ENCODE data around the gene SLIT3. TPM values are rescaled to one million over a fixed set of nuclear protein-coding genes. Genes with fewer than 3 reads are reported as not detected.

The SLIT3 gene
- total RNA-seq, 1 donor from 2014 or later: 3.2 TPM

DNA sequence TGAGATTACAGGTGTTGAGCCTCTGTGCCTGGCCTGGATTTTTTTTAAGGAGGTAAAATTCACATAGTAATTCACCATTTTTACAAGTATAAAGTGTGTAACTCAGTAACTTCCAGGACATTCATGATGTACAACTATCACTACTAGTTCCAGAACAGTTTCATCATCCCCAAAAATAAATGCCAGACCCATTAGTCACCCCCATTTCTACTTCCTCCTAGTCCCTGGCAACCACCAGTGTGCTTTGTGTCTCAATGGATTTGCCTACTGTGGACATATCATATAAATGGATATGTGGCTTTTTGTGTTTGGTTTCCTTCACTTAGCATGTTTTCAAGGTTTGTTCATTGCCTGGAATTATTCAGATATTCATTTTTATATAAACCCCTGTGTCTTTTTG, 649.3 kb downstream of the SLIT3 start:
- TF ChIP-seq, protein P1, sequence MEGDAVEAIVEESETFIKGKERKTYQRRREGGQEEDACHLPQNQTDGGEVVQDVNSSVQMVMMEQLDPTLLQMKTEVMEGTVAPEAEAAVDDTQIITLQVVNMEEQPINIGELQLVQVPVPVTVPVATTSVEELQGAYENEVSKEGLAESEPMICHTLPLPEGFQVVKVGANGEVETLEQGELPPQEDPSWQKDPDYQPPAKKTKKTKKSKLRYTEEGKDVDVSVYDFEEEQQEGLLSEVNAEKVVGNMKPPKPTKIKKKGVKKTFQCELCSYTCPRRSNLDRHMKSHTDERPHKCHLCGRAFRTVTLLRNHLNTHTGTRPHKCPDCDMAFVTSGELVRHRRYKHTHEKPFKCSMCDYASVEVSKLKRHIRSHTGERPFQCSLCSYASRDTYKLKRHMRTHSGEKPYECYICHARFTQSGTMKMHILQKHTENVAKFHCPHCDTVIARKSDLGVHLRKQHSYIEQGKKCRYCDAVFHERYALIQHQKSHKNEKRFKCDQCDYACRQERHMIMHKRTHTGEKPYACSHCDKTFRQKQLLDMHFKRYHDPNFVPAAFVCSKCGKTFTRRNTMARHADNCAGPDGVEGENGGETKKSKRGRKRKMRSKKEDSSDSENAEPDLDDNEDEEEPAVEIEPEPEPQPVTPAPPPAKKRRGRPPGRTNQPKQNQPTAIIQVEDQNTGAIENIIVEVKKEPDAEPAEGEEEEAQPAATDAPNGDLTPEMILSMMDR (IDR thresholded peaks at IDR 0.05; ENCODE audit: unreplicated experiment): no peak
- no peak overlapping the region for H3K27ac Mint-ChIP-seq (ENCODE audit: unreplicated experiment)

DNA sequence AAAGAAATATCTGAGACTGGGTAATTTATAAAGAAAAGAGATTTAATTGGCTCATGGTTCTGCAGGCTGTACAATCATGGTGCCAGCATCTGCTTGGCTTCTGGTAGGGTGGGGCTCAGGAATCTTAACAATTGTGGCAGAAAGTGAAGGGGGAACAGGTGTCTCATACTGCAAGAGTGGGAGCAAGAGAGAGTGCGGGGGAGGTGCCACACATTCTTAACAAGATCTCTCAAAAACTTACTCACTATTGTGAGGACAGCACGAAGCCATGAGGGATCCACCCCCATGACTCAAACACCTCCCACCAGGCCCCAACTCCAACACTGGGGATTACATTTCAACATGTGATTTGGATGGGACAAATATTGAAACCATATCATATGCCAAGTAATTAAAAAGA, 651.6 kb downstream of the SLIT3 start:
- Mint-ChIP-seq H3K27me3 (ENCODE audit: unreplicated experiment) (no peaks in the 10 kb centered on the region), H3K4me3 (ENCODE audit: unreplicated experiment) (no peak overlapping the region), H3K4me1 (ENCODE audit: unreplicated experiment) (peaks cover 10% of the 10 kb centered on the region), H3K27ac (ENCODE audit: unreplicated experiment) (no peak overlapping the region), H3K9me3 (ENCODE audit: unreplicated experiment) (peaks cover 4% of the 10 kb centered on the region), H3K36me3 (ENCODE audit: low read depth, unreplicated experiment) (peaks cover 3% of the 10 kb centered on the region)
- TF ChIP-seq, protein P1 (IDR thresholded peaks at IDR 0.05; ENCODE audit: unreplicated experiment): no peak
- DNase-seq (ENCODE audit: low spot score): no peak

More for the DNA sequence above, 649.3 kb downstream of the SLIT3 start:
- peaks cover 15% of the 10 kb centered on the region for H3K4me1 Mint-ChIP-seq (ENCODE audit: unreplicated experiment)
- no peak for DNase-seq (ENCODE audit: low spot score)
- H3K36me3 Mint-ChIP-seq (ENCODE audit: low read depth, unreplicated experiment): no peaks in the 10 kb centered on the region
- no peaks in the 10 kb centered on the region for H3K27me3 Mint-ChIP-seq (ENCODE audit: unreplicated experiment)
- no peak overlapping the region for H3K4me3 Mint-ChIP-seq (ENCODE audit: unreplicated experiment)
- no peaks in the 10 kb centered on the region for H3K9me3 Mint-ChIP-seq (ENCODE audit: unreplicated experiment)

DNA sequence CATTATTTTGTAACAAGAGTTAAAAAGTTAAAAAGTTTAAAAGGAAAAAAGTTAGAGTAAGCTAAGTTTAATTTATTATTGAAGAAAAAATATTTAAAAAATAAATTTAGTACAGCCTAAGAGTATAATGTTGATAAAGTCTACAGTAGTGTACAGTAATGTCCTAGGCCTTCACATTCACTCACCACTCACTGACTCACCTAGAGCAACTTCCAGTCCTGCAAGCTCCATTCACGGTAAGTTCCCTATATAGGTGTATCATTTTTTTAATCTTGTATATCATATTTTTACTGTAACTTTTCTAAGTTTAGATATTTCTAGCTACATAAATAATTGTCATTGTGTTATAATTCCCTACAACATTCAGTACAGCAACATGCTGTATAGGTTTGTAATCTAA, 652.4 kb downstream of the SLIT3 start:
- Mint-ChIP-seq H3K27ac (ENCODE audit: unreplicated experiment) (no peak overlapping the region), H3K4me3 (ENCODE audit: unreplicated experiment) (no peak overlapping the region)

DNA sequence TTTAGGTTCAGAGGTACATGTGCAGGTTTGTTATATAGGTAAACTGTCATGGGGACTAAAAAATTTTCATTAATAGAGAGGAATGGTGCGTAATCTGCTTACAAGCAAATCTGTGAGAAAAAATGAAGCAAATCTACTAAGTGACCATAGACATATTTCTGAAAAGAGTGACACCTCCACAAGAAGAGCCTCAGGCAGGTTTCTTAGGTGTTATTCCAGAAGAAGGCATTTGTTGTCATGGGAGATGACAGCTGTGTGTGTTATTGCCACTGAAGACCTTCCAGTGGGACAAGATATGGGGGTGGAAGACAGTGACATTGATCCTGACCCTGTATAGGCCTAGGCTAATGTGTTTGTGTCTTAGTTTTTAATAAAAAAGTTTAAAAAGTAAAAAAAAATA, 652.9 kb downstream of the SLIT3 start:
- DNase-seq (ENCODE audit: low spot score): no peak
- H3K9me3 Mint-ChIP-seq (ENCODE audit: unreplicated experiment): peaks cover 4% of the 10 kb centered on the region
- no peaks in the 10 kb centered on the region for H3K4me1 Mint-ChIP-seq (ENCODE audit: unreplicated experiment)
- H3K4me3 Mint-ChIP-seq (ENCODE audit: unreplicated experiment): no peak overlapping the region
- TF ChIP-seq, protein P1 (IDR thresholded peaks at IDR 0.05; ENCODE audit: unreplicated experiment): no peak
- H3K27me3 Mint-ChIP-seq (ENCODE audit: unreplicated experiment): no peaks in the 10 kb centered on the region
- no peak overlapping the region for H3K27ac Mint-ChIP-seq (ENCODE audit: unreplicated experiment)
- H3K36me3 Mint-ChIP-seq (ENCODE audit: low read depth, unreplicated experiment): peaks cover 3% of the 10 kb centered on the region

More for the DNA sequence above, 652.4 kb downstream of the SLIT3 start:
- Mint-ChIP-seq H3K36me3 (ENCODE audit: low read depth, unreplicated experiment) (peaks cover 3% of the 10 kb centered on the region), H3K9me3 (ENCODE audit: unreplicated experiment) (peaks cover 4% of the 10 kb centered on the region), H3K4me1 (ENCODE audit: unreplicated experiment) (peaks cover 5% of the 10 kb centered on the region), H3K27me3 (ENCODE audit: unreplicated experiment) (no peaks in the 10 kb centered on the region)
- DNase-seq (ENCODE audit: low spot score): no peak
- TF ChIP-seq, protein P1 (IDR thresholded peaks at IDR 0.05; ENCODE audit: unreplicated experiment): no peak

DNA sequence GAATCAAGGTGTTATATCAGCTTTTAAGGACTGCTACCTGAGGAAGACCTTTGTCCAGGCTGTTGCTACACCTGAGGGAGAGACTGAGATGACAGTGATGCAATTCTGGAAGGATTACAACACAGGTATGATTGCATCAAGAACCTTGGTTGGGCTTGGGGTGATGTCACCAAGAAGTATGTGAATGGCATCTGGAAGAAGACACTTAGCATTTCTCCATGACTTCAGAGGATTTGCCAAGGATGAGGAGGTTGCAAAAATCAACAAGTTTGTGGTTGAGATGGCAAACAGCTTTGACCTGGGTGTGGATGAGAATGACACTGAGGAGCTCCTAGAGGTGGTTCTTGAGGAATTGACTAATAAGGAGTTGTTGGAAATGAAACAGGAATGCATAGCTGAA, 653.9 kb downstream of the SLIT3 start:
- TF ChIP-seq, protein P1 (IDR thresholded peaks at IDR 0.05; ENCODE audit: unreplicated experiment): no peak
- no peak overlapping the region for H3K27ac Mint-ChIP-seq (ENCODE audit: unreplicated experiment)
- DNase-seq (ENCODE audit: low spot score): no peak
- no peaks in the 10 kb centered on the region for H3K4me1 Mint-ChIP-seq (ENCODE audit: unreplicated experiment)
- H3K36me3 Mint-ChIP-seq (ENCODE audit: low read depth, unreplicated experiment): peaks cover 3% of the 10 kb centered on the region
- H3K27me3 Mint-ChIP-seq (ENCODE audit: unreplicated experiment): no peaks in the 10 kb centered on the region
- H3K9me3 Mint-ChIP-seq (ENCODE audit: unreplicated experiment): peaks cover 4% of the 10 kb centered on the region
- H3K4me3 Mint-ChIP-seq (ENCODE audit: unreplicated experiment): no peak overlapping the region
